Fibroblast of pulmonary artery (primary cell): Measurements from ENCODE around the gene ALB.

Source experiments
- DNase-seq: peaks from one replicate; pipeline ENCODE4 v3.0.0-alpha.2; 2010; ENCODE audit warnings: low read depth
- H3K4me3 ChIP-seq: replicated peaks from 2 replicates; pipeline ENCODE4 v1.5.1; 2011; ENCODE audit warnings: low read depth, mild to moderate bottlenecking, control low read depth, low read length, moderate library complexity
- TF ChIP-seq, protein P1 (sequence below): IDR thresholded peaks from 2 replicates; pipeline ENCODE4 v1.5.1; 2011; ENCODE audit warnings: mild to moderate bottlenecking, control low read depth, low read length, inconsistent platforms; ENCODE audit errors: missing control alignments

ALB gene

DNA sequence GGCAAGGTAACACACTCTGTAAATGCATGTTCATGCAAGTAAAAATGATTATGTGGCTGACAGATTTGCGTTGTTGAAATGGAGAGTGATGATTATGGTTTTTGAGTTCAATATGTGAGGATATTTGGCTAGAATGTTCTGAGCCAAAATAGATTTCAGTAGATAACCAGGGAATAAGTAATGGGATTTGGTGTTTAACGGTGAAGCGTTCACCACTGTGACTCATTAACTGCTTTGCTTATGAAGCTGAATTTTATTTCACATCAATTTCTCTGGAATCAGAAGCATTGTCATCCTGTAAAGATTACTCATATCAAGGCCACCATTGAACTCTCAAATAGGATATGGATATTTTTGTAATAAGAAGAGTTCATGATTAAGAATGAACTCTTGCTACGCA is 43.6 kb downstream of the ALB start:
- DNase-seq, result no peak
- no peak overlapping the region for H3K4me3 ChIP-seq
- TF ChIP-seq, protein P1, sequence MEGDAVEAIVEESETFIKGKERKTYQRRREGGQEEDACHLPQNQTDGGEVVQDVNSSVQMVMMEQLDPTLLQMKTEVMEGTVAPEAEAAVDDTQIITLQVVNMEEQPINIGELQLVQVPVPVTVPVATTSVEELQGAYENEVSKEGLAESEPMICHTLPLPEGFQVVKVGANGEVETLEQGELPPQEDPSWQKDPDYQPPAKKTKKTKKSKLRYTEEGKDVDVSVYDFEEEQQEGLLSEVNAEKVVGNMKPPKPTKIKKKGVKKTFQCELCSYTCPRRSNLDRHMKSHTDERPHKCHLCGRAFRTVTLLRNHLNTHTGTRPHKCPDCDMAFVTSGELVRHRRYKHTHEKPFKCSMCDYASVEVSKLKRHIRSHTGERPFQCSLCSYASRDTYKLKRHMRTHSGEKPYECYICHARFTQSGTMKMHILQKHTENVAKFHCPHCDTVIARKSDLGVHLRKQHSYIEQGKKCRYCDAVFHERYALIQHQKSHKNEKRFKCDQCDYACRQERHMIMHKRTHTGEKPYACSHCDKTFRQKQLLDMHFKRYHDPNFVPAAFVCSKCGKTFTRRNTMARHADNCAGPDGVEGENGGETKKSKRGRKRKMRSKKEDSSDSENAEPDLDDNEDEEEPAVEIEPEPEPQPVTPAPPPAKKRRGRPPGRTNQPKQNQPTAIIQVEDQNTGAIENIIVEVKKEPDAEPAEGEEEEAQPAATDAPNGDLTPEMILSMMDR, result no peak

DNA sequence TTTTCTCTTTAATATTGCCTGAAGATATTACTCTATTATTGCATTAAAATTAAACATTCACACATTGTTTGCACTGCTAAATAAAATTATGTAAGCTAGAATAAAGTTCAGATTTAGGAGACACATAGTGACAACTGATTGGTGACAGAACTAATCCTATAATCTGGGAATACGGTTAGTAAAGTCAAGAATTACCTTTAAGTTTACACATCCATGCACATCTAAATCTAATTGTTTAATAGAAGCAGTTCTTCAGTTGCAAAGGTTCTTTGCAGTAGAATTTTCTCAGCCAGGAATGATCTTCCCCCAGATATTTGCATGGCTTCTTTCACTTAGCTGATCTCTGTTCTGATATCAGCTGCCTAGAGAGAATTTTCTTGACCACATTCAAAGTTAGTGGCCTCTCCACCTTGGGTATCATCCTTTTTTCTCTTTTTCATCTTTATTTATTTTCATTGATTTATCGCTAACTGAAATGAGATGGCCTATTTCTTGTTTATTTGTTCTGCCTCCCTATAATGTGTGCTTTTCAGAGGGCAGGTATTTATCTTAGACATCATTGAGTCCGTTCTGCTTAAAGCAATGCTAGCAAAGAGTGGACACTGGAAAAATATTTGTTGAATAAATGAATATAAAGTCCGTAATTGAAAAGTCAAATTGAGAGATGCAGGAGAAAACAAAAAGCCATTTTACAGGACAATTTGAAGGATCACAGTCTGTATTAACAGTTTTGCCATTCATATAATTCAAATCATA is 44.5 kb downstream of the ALB start:
- no peak for DNase-seq
- H3K4me3 ChIP-seq, result no peak overlapping the region
- TF ChIP-seq, protein P1, result no peak

DNA sequence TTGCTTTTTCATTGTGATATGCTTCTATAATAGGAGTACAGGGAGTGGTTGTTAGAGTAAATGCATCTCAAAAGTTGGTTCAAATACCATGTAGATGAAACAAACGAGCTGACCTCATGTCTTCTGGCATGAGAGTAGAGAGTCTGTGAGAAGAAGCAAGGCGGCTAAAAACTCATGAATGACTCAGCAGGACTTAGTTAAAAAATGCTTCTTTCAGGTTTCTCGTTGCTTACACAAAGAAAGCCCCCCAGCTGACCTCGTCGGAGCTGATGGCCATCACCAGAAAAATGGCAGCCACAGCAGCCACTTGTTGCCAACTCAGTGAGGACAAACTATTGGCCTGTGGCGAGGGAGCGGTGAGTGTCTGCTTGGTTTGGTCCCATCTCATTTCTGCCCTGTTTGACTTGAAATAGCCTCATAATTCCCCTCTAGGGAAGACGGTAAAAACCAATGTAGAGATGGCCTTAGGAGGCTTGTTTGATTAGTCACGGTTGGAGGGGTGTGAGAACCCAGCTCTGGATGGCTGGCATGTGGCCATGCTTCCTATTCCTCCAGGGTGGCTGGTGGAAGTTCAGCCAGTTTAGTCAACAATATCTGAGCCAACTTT is 46.4 kb downstream of the ALB start:
- DNase-seq, result peak; percentile 86
- TF ChIP-seq, protein P1, result no peak

GRCh38 chr4:73451404-73451803 is 47.3 kb downstream of the ALB start:
- peak; percentile 76 for DNase-seq
- TF ChIP-seq, protein P1, result no peak

More for the DNA sequence above, 46.4 kb downstream of the ALB start:
- H3K4me3 ChIP-seq, result no peak overlapping the region

DNA sequence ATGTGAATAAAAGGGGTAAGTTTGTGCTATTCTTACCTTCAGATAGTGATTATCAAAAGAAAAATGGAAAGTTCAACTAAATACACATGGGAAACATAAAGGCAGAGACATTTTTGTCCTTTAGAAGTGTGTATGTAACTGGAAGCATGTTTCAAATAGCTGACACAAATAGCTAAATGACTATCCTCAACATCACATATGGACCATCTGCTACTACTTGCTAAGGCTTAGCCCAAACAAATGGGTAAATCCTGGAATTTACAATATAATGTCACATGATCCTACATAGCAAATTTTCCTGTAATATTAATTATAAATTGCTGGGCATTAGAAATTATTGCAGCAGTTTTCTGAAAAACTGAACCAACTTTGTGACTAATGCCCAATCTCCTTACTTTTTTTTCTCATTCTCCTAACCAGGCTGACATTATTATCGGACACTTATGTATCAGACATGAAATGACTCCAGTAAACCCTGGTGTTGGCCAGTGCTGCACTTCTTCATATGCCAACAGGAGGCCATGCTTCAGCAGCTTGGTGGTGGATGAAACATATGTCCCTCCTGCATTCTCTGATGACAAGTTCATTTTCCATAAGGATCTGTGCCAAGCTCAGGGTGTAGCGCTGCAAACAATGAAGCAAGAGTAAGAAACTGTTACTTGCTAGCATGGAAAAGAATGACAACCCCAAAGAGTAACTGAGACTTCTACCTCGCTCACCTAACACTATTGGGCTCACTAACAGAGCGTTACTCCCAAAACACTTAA is 48.1 kb downstream of the ALB start:
- H3K4me3 ChIP-seq, result no peak overlapping the region
- DNase-seq, result peak; percentile 30
- TF ChIP-seq, protein P1, result no peak

More at GRCh38 chr4:73451404-73451803, 47.3 kb downstream of the ALB start:
- H3K4me3 ChIP-seq, result no peak overlapping the region

DNA sequence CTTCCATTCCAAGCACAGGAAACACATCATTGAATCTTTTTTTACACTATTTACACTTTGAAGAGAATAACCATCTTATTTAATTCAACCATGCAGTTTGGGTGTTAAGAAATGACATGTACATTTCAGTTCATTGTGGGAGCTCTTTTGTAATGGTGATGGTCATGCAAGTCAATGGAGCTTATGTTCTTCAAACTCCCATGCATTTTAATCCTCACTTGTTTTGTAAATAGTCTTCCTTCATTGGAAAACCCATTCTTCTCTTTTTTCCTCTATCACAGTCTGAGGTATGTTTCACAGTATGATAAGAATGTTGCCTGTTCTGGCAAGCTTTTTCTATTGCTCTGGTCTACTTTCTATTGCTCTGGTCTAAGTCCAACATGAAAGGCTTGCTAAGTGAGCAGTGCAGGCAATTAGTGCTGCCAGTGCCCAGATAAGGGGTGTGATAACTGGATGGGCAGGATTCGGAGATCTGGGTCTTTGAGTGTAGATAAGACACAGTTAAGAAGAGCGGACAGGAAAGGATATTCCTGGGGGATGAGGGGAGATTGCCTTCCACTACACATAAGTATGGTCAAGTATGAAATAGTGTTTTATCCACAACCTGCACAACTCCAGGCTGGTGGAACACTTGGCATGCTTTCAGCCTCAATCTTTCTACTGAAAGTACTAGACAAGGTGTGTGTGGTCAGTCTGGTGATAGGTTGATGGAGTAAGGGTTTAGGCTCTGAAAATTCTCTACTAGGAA is 49.0 kb downstream of the ALB start:
- H3K4me3 ChIP-seq, result no peak overlapping the region
- DNase-seq, result peak; percentile 11
- TF ChIP-seq, protein P1, result no peak
